Osteocyte (in vitro differentiated cells): ENCODE results near the gene GNB2. TPM values are rescaled to one million over a fixed set of nuclear protein-coding genes. Genes with fewer than 3 reads are reported as not detected.
A peak's percentile ranks its signal among the peaks of the same experiment; 100 is the strongest.
"Not testable (repeated sequence)": the region's sequence is repeated elsewhere in the genome, so short reads cannot be mapped to it uniquely, and the experiment has no call there.

Experiments
- DNase-seq: peaks from one replicate; pipeline ENCODE4 v3.0.0; 2021; ENCODE audit warnings: mixed read lengths; ENCODE audit not compliant: unreplicated experiment; ENCODE audit errors: extremely low spot score
- H3K27ac Mint-ChIP-seq: one replicate; pipeline ENCODE4 v1.8.0; 2021; ENCODE audit warnings: mild to moderate bottlenecking, mixed read lengths; ENCODE audit not compliant: unreplicated experiment
- H3K27me3 Mint-ChIP-seq: one replicate; pipeline ENCODE4 v1.8.0; 2021; ENCODE audit warnings: mixed read lengths; ENCODE audit not compliant: unreplicated experiment
- H3K36me3 Mint-ChIP-seq: one replicate; pipeline ENCODE4 v1.8.0; 2021; ENCODE audit warnings: mixed read lengths; ENCODE audit not compliant: unreplicated experiment
- H3K4me1 Mint-ChIP-seq: one replicate; pipeline ENCODE4 v1.8.0; 2021; ENCODE audit warnings: mixed read lengths; ENCODE audit not compliant: unreplicated experiment
- H3K4me3 Mint-ChIP-seq: one replicate; pipeline ENCODE4 v1.8.0; 2021; ENCODE audit warnings: mild to moderate bottlenecking, moderate library complexity, mixed read lengths; ENCODE audit not compliant: unreplicated experiment
- H3K9me3 Mint-ChIP-seq: one replicate; pipeline ENCODE4 v1.8.0; 2021; ENCODE audit warnings: mixed read lengths; ENCODE audit not compliant: unreplicated experiment
- CTCF ChIP-seq: fragments of 200-600 bp; sonication (generic); IDR thresholded peaks from 2 replicates; pipeline ENCODE4 v1.5.0; 2021; ENCODE audit warnings: antibody characterized with exemption, mild to moderate bottlenecking, moderate library complexity
- total RNA-seq: library from RNA; stranded (reverse); gene quantifications from 2 replicates; pipeline ENCODE4 v1.2.1, GENCODE V29; 2021

Gene GNB2
- total RNA-seq, 1 donor from 2014 or later = 229 TPM

- Mint-ChIP-seq H3K4me1 (no peaks in the 10 kb centered on the region), H3K4me3 (no peak overlapping the region), H3K9me3 (no peaks in the 10 kb centered on the region), H3K36me3 (no peaks in the 10 kb centered on the region), H3K27me3 (peaks cover 22% of the 10 kb centered on the region), H3K27ac (no peak overlapping the region)
- DNase-seq = no peak
- no peak for TF ChIP-seq CTCF
Measured at GRCh38 chr7:100649826-100650565, 23.5 kb upstream of the GNB2 start.

- no peaks in the 10 kb centered on the region for H3K9me3 Mint-ChIP-seq
- H3K27ac Mint-ChIP-seq = no peak overlapping the region
- no peaks in the 10 kb centered on the region for H3K36me3 Mint-ChIP-seq
- no peak for TF ChIP-seq CTCF
- peaks cover 21% of the 10 kb centered on the region for H3K27me3 Mint-ChIP-seq
- no peak overlapping the region for H3K4me3 Mint-ChIP-seq
- DNase-seq = no peak
- H3K4me1 Mint-ChIP-seq = no peaks in the 10 kb centered on the region
Measured at GRCh38 chr7:100654908-100655831, 18.4 kb upstream of the GNB2 start.

- DNase-seq = no peak
- Mint-ChIP-seq H3K27ac (no peak within 1 kb of the TSS), H3K4me1 (no peaks in the 10 kb centered on the region), H3K4me3 (peak within 1 kb of the TSS; percentile 42), H3K27me3 (peaks cover 21% of the 10 kb centered on the region), H3K36me3 (no peaks in the 10 kb centered on the region), H3K9me3 (no peaks in the 10 kb centered on the region)
- TF ChIP-seq CTCF = no peak
Measured at GRCh38 chr7:100655908-100656674, 17.4 kb upstream of the GNB2 start, which contains the start of gene ACTL6B. TSS of gene ACTL6B (minus strand) at chr7:100656448. CDS start at chr7:100656354, 94 bp downstream.

GRCh38 chr7:100662194-100662776 lies 11.3 kb upstream of the GNB2 start:
- H3K27ac Mint-ChIP-seq, H3K4me3 Mint-ChIP-seq, H3K36me3 Mint-ChIP-seq, H3K9me3 Mint-ChIP-seq, H3K4me1 Mint-ChIP-seq, DNase-seq: not testable (repeated sequence)
- peaks cover 19% of the 10 kb centered on the region for H3K27me3 Mint-ChIP-seq

GRCh38 chr7:100665168-100665726 lies 8.3 kb upstream of the GNB2 start:
- TF ChIP-seq CTCF = no peak
- Mint-ChIP-seq H3K9me3 (no peaks in the 10 kb centered on the region), H3K4me3 (no peak overlapping the region), H3K27ac (no peak overlapping the region), H3K27me3 (peaks cover 28% of the 10 kb centered on the region), H3K4me1 (no peaks in the 10 kb centered on the region), H3K36me3 (no peaks in the 10 kb centered on the region)
- DNase-seq = no peak
